Measurements from ENCODE around the gene AIP. TPM values are rescaled to one million over a fixed set of nuclear protein-coding genes. Genes with fewer than 3 reads are reported as not detected.

Gene AIP
- polyA plus RNA-seq (ENCODE audit: insufficient read length): 42.0 TPM

- DNase-seq (ENCODE audit: low read depth): peak; percentile 98
Observed at GRCh38 chr11:67482827-67483798, at the start of gene AIP. TSS of gene AIP (plus strand) at chr11:67483026. CDS start at chr11:67483159, 133 bp downstream.

- DNase-seq (ENCODE audit: low read depth): no peak
Observed at GRCh38 chr11:67433536-67434394, 49.1 kb upstream of the AIP start.

DNA sequence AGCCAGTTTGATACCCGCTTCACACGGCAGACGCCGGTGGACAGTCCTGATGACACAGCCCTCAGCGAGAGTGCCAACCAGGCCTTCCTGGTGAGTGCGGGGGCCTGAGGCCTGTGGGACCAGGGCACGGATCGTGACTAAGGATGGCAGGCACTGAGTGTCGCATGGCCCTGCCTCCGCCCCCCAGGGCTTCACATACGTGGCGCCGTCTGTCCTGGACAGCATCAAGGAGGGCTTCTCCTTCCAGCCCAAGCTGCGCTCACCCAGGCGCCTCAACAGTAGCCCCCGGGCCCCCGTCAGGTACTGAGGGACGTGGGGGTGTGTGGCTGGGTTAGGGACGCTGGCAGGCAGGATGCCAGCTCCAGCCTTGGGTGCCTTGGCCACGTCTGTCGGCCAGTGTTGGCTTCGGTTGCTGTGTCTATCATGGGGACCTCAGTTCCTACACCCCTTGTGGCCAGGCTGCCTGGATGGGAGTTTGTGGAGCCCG, 48.4 kb upstream of the AIP start:
- DNase-seq (ENCODE audit: low read depth): no peak

DNA sequence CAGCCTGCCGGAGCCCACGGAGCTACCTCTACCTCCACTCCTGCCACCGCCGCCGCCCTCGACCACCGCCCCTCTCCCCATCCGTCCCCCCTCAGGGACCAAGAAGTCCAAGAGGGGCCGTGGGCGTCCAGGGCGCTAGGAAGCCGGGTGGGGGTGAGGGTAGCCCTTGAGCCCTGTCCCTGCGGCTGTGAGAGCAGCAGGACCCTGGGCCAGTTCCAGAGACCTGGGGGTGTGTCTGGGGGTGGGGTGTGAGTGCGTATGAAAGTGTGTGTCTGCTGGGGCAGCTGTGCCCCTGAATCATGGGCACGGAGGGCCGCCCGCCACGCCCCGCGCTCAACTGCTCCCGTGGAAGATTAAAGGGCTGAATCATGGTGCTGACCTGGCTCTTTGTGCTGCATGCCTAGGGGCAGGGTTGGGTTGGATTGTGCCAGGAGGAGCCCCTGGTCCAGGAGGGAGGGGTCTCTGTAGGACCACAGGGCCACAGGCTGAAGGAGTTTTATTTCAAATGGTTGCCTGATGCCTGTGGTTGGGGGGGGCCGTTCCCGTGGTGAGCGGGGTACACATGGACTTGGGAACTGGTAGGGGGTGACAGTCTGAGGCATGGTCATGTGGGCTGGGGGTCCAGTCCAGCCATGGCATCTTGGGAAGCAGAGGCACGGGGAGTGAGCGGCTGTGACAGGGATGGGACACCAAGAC, 47.6 kb upstream of the AIP start:
- DNase-seq (ENCODE audit: low read depth): no peak

- no peak for DNase-seq (ENCODE audit: low read depth)
Observed at GRCh38 chr11:67435727-67436458, 46.9 kb upstream of the AIP start.

GRCh38 chr11:67436459-67437081, 46.3 kb upstream of the AIP start:
- DNase-seq (ENCODE audit: low read depth): no peak

DNA sequence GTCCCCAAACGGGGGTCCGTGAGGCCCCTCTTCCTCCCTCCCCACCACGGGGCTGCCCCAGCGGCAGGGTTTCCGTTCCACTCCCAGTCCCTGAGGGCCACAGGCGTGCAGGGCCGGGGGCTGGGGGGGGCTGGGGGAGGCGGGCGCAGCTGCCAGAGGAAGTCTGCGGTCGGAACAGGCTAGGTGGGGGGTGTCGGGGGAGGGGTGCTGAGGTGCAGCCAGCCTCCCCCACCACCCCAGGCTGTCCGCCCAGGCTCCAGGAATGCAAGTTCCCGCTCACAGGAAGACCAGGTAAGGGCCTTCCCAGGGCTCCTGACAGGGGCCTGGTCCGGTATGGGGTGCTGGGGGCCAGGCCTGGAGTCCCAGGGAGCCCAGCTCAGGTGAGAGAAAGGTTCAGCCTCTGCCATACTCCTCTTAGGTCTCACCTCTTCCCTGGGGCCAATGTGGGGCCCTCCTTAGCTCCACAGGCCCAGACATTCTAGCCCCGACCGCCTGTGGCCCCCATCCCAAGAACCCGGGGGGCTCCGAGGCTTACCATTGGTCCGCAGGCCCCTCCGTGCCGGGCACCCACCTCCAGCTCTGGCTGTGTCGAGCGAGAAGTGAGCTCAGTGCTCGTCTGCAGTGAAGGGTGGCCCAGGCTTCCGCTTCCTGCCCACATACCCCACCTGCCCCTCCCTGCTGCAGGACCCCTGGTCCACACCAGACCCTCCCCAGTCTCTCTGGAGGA, 45.6 kb upstream of the AIP start, which contains the start of gene PTPRCAP:
PTPRCAP (minus strand) TSS at position 601 of the 727 bp plus-strand sequence; CDS start at position 538, 63 bp downstream.
- DNase-seq (ENCODE audit: low read depth): no peak

DNA sequence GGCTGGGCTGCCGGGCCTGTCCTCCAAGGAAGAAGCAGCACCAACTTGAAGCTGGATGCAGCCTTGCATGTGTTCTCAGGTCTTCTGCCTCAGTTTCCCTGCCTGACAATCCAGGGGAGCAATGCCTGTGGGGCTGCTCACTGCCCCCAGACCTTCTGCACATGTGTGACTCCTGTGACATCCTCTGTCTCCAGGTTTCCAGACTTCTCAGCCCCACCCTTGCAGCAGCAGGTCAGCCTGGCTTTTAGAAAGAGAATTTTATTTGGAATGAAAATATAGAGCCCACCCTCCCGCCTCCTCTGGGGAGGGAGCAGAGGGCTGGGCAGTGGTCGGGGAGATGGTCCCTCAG, 45.0 kb upstream of the AIP start:
- DNase-seq (ENCODE audit: low read depth): no peak

GRCh38 chr11:67438158-67438902, 44.5 kb upstream of the AIP start:
- DNase-seq (ENCODE audit: low read depth): no peak

DNA sequence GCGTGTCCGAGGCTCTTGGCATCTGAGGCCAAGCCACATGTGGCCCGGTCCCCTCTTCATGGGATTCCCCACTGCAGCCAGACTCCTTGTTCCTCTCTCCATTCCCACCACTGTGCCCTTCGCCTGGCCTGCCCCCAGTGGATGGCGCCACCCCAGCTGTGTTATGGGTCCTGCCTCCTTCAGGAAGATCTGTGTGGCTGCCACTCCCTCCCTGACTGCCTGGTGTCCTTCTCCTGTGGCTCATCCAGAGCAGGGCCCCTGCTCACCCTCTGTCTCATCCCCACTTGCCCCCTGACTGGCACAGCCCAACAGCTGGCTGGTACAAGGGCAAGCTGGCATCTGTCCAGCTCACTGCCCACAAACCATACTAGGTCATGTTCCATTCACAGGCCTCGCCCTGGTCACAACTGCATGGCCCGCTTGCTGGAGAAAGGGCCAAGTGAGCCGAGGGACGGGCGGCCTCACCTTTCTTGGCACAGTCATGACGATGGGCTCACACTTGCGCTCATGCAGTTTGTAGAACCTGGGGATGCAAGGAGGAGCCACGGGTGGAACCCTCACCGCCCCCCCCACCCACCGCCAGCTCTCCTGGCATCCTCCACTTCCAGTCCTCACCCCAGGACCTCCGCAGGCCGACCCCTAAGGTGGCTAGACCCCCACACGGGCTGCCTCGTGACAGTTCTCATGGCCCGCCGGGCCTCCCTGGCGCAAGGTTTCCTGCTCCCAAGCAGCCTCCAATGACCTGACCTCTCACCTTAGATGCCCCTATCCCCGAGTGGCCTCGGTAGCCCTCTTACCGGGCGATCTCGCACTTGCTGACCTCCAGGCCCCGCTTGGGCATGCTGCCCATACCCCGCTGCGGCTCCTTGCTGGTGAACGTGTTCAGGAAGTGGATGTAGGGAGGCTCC, 43.3 kb upstream of the AIP start:
- DNase-seq (ENCODE audit: low read depth): no peak

DNA sequence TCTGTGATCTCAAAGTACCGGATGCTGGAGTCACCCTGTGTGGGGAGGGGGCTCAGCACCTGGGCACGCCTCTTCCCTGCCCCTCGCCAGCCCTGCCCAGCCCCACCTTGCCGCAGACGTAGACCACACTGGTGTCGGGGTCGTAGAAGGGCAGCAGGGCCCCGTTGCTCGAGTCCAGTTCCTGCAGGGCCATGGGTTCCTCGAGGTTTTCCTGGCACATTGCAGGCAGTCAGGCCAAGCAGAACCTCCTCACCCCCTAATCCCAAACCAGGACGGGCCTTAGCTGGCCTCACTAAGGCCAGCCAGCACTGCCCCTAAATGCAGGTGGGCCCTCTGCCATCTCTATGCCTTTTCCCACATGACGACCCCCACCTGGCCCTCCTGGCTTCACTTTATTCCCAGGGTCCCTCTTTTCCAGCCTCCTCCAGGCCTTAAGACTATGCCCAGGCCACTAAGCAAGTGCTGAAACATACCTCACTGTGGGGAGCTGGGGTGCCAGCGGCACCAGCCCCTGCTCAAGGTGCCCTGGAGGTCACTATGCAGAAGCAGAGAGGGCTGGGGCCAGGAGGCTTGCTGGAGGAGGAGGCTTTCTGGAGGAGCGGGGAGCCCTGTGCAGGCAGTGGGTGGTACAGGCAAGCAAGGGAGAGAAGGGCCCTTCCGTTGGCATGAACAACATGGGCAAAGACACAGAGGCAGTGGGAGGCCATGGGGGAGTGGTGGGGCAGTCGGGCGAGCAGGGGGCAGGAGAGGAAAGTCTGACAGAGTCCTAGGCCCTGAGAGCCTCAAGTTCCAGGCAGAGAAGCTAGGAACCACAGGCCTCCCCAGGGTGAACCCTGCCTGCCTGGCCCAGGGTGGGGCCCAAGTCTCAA, 42.4 kb upstream of the AIP start:
- DNase-seq (ENCODE audit: low read depth): no peak

DNA sequence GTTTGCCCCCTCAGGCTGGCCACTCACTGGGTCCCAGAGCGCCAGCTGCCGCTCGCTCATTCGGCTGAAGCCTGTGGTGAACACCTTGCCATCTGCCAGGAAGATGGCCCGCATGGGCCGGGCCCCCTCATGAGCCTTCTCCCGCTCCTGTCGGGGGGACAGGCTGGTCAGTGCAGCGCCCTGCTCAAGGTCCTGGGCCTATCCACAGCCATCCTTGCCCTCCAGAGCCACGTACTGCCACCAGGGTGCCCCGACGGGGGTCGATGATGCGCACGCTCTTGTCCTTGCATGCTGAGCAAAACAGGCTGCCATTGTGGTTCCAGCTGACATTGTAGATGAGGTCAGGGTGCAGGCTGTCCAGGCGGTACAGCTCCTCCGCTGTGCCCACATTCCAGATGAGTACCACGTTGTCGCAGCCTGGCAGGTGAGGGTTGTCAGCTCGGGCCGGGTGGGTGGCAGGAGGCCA, 41.7 kb upstream of the AIP start:
- DNase-seq (ENCODE audit: low read depth): no peak

- DNase-seq (ENCODE audit: low read depth): no peak
Observed at GRCh38 chr11:67441731-67442351, 41.0 kb upstream of the AIP start.

- DNase-seq (ENCODE audit: low read depth): no peak
Observed at GRCh38 chr11:67442504-67443404, 40.1 kb upstream of the AIP start.

DNA sequence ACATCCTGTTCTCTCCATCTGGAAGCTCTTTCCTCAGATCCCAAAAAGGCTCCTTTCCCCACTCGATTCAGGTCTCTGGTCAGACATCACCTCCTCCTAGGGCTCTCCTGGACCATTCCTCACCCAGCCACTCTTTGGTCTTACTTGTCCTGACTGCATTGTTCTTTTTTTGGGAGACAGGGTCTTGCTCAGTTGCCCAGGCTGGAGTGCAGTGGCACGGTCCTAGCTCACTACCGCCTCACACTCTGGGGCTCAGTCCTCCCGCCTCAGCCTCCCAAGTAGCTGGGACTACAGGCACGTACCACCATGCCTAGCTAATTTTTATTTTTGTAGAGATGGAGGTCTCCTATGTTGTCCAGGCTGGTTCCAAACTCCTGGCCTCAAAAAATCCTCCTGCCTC, 37.3 kb upstream of the AIP start:
- DNase-seq (ENCODE audit: low read depth): no peak
